HCT116 (cell line): ENCODE measurements around the gene TTLL4. TPM values are rescaled to one million over a fixed set of nuclear protein-coding genes. Genes with fewer than 3 reads are reported as not detected.

ENCODE experiments used
- ATAC-seq: fragments of 200-7000 bp; cut with Tn5 transposase; 2 replicates; pipeline ENCODE4 v1.9.1; 2020; ENCODE audit warnings: mild to moderate bottlenecking, moderate library complexity
- BruUV-seq: library from RNA; stranded (reverse); fragments of 400-500 nt; replicated peaks from 2 replicates; lab custom pipeline; 2021; lab: Mats Ljungman, UMichigan
- CTCF ChIA-PET: fragments of 300-600 bp; sonication (Branson Sonifier 250); formaldehyde crosslinking; loops from one replicate; lab custom pipeline; 2021; ENCODE audit warnings: antibody characterized with exemption; lab: Charles Lee
- POLR2A ChIA-PET: fragments of 300-600, 350-600 bp; sonication (Branson Sonifier 250); formaldehyde crosslinking; loops from one replicate; lab custom pipeline; 2021; ENCODE audit warnings: antibody characterized with exemption; lab: Charles Lee
- RAD21 ChIA-PET, 2 experiments: fragments of 300-600 bp; sonication (Branson Sonifier 250); formaldehyde crosslinking; loops; one replicate each; lab custom pipeline; 2023; ENCODE audit warnings: low total read pairs in 2 of 2; ENCODE audit not compliant: uncharacterized antibody in 2 of 2, unreplicated experiment in 2 of 2, low non-redundant PET in 1 of 2; lab: Charles Lee
- DNase-seq: peaks from one replicate; pipeline ENCODE4 v3.0.0-alpha.2; 2010; ENCODE audit warnings: low read depth, low spot score
- H2AFZ ChIP-seq: fragments of 200-600 bp; shearing (Covaris generic), sonication (generic); 2 replicates; pipeline ENCODE4 v1.6.1; 2017; ENCODE audit warnings: low read depth, mixed run types, mixed read lengths, antibody characterized with exemption, low read length; ENCODE audit not compliant: poor library complexity, severe bottlenecking
- H3K27ac ChIP-seq: 2 replicates; pipeline ENCODE4 v1.5.1; 2012; ENCODE audit warnings: low read depth, low read length
- H3K27me3 ChIP-seq: fragments of 200-600 bp; sonication (generic); 2 replicates; pipeline ENCODE4 v1.6.1; 2016; ENCODE audit warnings: mixed run types, low read length, mixed read lengths; ENCODE audit not compliant: insufficient read depth
- H3K36me3 ChIP-seq, 2 experiments: fragments of 200-500 bp in 1 of 2; fragments of 200-600 bp in 1 of 2; sonication (Bioruptor generic) in 1 of 2; sonication (generic) in 1 of 2; 2 replicates each; pipeline versions ENCODE4 v1.5.1 to v1.6.1; 2014 to 2016; ENCODE audit warnings: low read length in 2 of 2, inconsistent platforms in 1 of 2, mixed read lengths in 1 of 2, mixed run types in 1 of 2; ENCODE audit not compliant: insufficient read depth in 2 of 2, control insufficient read depth in 1 of 2
- H3K4me1 ChIP-seq, 2 experiments: fragments of 200-600 bp in 1 of 2; sonication (generic) in 1 of 2; 2 replicates each; pipeline versions ENCODE4 v1.5.1 to v1.6.1; 2012 to 2017; ENCODE audit warnings: low read length in 2 of 2, inconsistent platforms in 1 of 2, mild to moderate bottlenecking in 1 of 2, mixed read lengths in 1 of 2, mixed run types in 1 of 2, moderate library complexity in 1 of 2; ENCODE audit not compliant: insufficient read depth in 2 of 2, control insufficient read depth in 1 of 2
- H3K4me2 ChIP-seq: fragments of 200-600 bp; sonication (generic); 2 replicates; pipeline ENCODE4 v1.6.1; 2017; ENCODE audit warnings: mixed run types, low read length, mixed read lengths
- H3K4me3 ChIP-seq, 2 experiments: fragments of 200-600 bp in 1 of 2; sonication (generic) in 1 of 2; replicated peaks in 1 of 2; 2 replicates each; pipeline ENCODE4 v1.5.1; 2011 to 2016; ENCODE audit warnings: low read length in 2 of 2, control low read depth in 1 of 2, low read depth in 1 of 2, mild to moderate bottlenecking in 1 of 2, mixed read lengths in 1 of 2, mixed run types in 1 of 2
- H3K79me2 ChIP-seq: fragments of 200-600 bp; sonication (generic); 2 replicates; pipeline ENCODE4 v1.6.1; 2017; ENCODE audit warnings: mild to moderate bottlenecking, mixed run types, low read length, moderate library complexity, mixed read lengths; ENCODE audit not compliant: insufficient read depth
- H3K9ac ChIP-seq: fragments of 200-600 bp; sonication (generic); 2 replicates; pipeline ENCODE4 v1.6.1; 2016; ENCODE audit warnings: low read length, mixed read lengths
- H3K9me2 ChIP-seq: fragments of 200-600 bp; sonication (generic), shearing (Covaris generic); 2 replicates; pipeline ENCODE4 v1.6.1; 2017; ENCODE audit warnings: mixed run types, mild to moderate bottlenecking, moderate library complexity; ENCODE audit not compliant: insufficient read depth
- H3K9me3 ChIP-seq, 2 experiments: fragments of 200-500 bp in 1 of 2; fragments of 200-600 bp in 1 of 2; sonication (Bioruptor generic) in 1 of 2; sonication (generic) in 1 of 2; 2 replicates each; pipeline ENCODE4 v1.6.1; 2014 to 2017; ENCODE audit warnings: low read length in 2 of 2, mixed read lengths in 2 of 2, inconsistent platforms in 1 of 2, low read depth in 1 of 2, mild to moderate bottlenecking in 1 of 2, mixed run types in 1 of 2, moderate library complexity in 1 of 2; ENCODE audit not compliant: control insufficient read depth in 1 of 2, insufficient read depth in 1 of 2
- H4K20me1 ChIP-seq: fragments of 200-600 bp; sonication (generic), shearing (Covaris generic); 2 replicates; pipeline ENCODE4 v1.6.1; 2017; ENCODE audit warnings: mixed run types, mild to moderate bottlenecking, moderate library complexity; ENCODE audit not compliant: insufficient read depth
- CEBPB ChIP-seq: IDR thresholded peaks from 2 replicates; pipeline ENCODE4 v1.6.1; 2012; ENCODE audit warnings: low read depth
- ELF1 ChIP-seq: IDR thresholded peaks from 2 replicates; pipeline ENCODE4 v1.6.1; 2012; ENCODE audit warnings: low read depth, borderline replicate concordance
- EZH2phosphoT487 ChIP-seq: fragments of 200-600 bp; IDR thresholded peaks from 2 replicates; pipeline ENCODE4 v1.6.1; 2018; ENCODE audit warnings: antibody characterized with exemption, borderline replicate concordance
- FOSL1 ChIP-seq: IDR thresholded peaks from 2 replicates; pipeline ENCODE4 v1.6.1; 2012; ENCODE audit warnings: low read depth
- JUND ChIP-seq: IDR thresholded peaks from 2 replicates; pipeline ENCODE4 v1.6.1; 2012
- POLR2A ChIP-seq: IDR thresholded peaks from 2 replicates; pipeline ENCODE4 v1.7.0; 2011; ENCODE audit warnings: borderline replicate concordance; ENCODE audit not compliant: insufficient read depth, insufficient read length; ENCODE audit errors: extremely low read depth
- POLR2AphosphoS5 ChIP-seq: IDR thresholded peaks from 2 replicates; pipeline ENCODE4 v1.6.1; 2011; ENCODE audit warnings: mild to moderate bottlenecking, low read depth, low read length, moderate library complexity
- SIN3A ChIP-seq: IDR thresholded peaks from 2 replicates; pipeline ENCODE4 v1.6.1; 2012; ENCODE audit warnings: low read depth
- SP1 ChIP-seq: IDR thresholded peaks from 2 replicates; pipeline ENCODE4 v1.6.1; 2012; ENCODE audit warnings: low read depth
- TCF7L2 ChIP-seq: IDR thresholded peaks from 2 replicates; pipeline ENCODE4 v1.7.0; 2011; ENCODE audit warnings: borderline replicate concordance, inconsistent platforms; ENCODE audit not compliant: insufficient read depth, insufficient read length; ENCODE audit errors: extremely low read depth
- YY1 ChIP-seq: IDR thresholded peaks from 2 replicates; pipeline ENCODE4 v1.6.1; 2011; ENCODE audit warnings: low read length, low read depth, moderate library complexity, mild to moderate bottlenecking; ENCODE audit not compliant: insufficient replicate concordance; ENCODE audit errors: extremely low read depth
- ZFX ChIP-seq: fragments of 450-650 bp; IDR thresholded peaks from 2 replicates; pipeline ENCODE4 v1.6.1; 2017
- ZNF274 ChIP-seq: fragments of 200-500 bp; sonication (Bioruptor generic); IDR thresholded peaks from 2 replicates; pipeline ENCODE4 v1.6.1; 2014; ENCODE audit warnings: mild to moderate bottlenecking, low read depth, low read length, inconsistent platforms
- intact Hi-C: fragments of 100-400 bp; cut with micrococcal nuclease; formaldehyde crosslinking; loops from 2 replicates; pipeline ENCODE4 v1.10.0; 2022
- total RNA-seq: library from RNA; stranded (reverse); gene quantifications from one replicate; pipeline ENCODE4 v1.2.1, GENCODE V29; 2021; ENCODE audit not compliant: unreplicated experiment
- TF ChIP-seq, protein P1 (sequence below), 3 experiments: fragments of 200-600 bp in 1 of 3; sonication (generic) in 1 of 3; IDR thresholded peaks in 2 of 3; conservative IDR thresholded peaks in 1 of 3; 2 replicates each; pipeline ENCODE4 v1.5.1; 2012 to 2017; ENCODE audit warnings: low read depth in 2 of 3, low read length in 2 of 3, antibody characterized with exemption in 1 of 3, borderline replicate concordance in 1 of 3, control low read depth in 1 of 3, mild to moderate bottlenecking in 1 of 3, mixed read lengths in 1 of 3, mixed run types in 1 of 3, moderate library complexity in 1 of 3; ENCODE audit not compliant: insufficient read depth in 1 of 3
- TF ChIP-seq, protein P2 (sequence below): IDR thresholded peaks from 2 replicates; pipeline ENCODE4 v1.6.1; 2012
- TF ChIP-seq, protein P3 (sequence below): IDR thresholded peaks from 2 replicates; pipeline ENCODE4 v1.6.1; 2011; ENCODE audit warnings: mild to moderate bottlenecking, low read length, moderate library complexity; ENCODE audit not compliant: insufficient replicate concordance; ENCODE audit errors: extremely low read depth

The TTLL4 gene
- total RNA-seq, 1 experiment from 2014 or later: 53.0 TPM

DNA sequence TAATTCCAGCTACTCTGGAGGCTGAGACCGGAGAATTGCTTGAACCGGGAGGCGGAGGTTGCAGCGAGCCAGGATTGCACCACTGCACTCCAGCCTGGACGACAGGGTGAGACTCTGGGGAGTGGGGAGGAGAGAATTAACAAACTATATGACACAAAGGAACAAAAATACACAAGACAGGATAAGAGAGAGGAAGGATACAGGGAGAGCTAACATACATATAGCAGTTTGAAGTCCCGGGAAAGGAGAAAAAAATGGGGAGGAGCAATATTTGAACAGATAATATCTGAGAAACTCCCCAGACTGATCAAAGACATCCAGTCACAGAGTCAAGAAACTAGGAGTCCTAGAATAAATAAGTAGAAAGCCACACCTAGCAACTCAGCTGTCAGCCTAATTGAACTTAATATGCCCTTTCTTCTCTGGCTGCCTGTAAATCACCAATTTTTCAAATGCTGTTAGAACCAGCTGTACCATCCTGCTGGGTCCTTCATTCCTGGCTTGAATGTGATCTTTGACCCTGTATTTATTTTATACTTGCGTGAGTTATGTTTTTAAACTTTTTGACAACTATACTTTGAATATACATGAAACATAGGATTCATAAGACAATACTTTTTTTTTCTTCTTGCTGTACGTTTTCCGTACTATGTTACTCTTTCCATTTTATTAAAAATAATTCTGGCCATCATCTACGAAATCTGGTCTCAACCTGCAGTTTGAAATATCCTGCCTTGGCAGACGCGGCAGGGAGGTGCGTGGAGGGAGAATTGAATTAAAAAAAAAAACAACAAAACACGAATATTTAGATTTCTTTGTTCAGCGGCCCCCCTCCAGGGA, 70.4 kb downstream of the TTLL4 start:
- DNase-seq: no peak
- H3K79me2 ChIP-seq: no peaks in the 10 kb centered on the region
- no peak overlapping the region for H3K4me3 ChIP-seq
- BruUV-seq: no TSS peak
- H3K27me3 ChIP-seq: no peaks in the 10 kb centered on the region
- intact Hi-C loops: no loop called here
- peaks cover 0 to 5% of the 10 kb centered on the region in 2 experiments; a peak in 2 of 4 replicates for H3K4me1 ChIP-seq
- H3K4me2 ChIP-seq: no peak overlapping the region
- no peaks in the 10 kb centered on the region for H3K9me2 ChIP-seq
- H2AFZ ChIP-seq: no peak overlapping the region
- TF ChIP-seq ELF1 (no peak), SP1 (no peak), EZH2phosphoT487 (no peak), TCF7L2 (no peak), CEBPB (no peak), YY1 (no peak), JUND (no peak), POLR2AphosphoS5 (no peak), SIN3A (no peak), FOSL1 (no peak), ZNF274 (no peak), POLR2A (no peak), ZFX (no peak)
- TF ChIP-seq, protein P1, sequence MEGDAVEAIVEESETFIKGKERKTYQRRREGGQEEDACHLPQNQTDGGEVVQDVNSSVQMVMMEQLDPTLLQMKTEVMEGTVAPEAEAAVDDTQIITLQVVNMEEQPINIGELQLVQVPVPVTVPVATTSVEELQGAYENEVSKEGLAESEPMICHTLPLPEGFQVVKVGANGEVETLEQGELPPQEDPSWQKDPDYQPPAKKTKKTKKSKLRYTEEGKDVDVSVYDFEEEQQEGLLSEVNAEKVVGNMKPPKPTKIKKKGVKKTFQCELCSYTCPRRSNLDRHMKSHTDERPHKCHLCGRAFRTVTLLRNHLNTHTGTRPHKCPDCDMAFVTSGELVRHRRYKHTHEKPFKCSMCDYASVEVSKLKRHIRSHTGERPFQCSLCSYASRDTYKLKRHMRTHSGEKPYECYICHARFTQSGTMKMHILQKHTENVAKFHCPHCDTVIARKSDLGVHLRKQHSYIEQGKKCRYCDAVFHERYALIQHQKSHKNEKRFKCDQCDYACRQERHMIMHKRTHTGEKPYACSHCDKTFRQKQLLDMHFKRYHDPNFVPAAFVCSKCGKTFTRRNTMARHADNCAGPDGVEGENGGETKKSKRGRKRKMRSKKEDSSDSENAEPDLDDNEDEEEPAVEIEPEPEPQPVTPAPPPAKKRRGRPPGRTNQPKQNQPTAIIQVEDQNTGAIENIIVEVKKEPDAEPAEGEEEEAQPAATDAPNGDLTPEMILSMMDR (IDR thresholded peaks at IDR 0.05 in 2 of 3, conservative IDR thresholded peaks at IDR 0.05 in 1 of 3; ENCODE audit: borderline replicate concordance in 1 of 3, insufficient read depth in 1 of 3, low read depth in 2 of 3, low read length in 2 of 3): no peak
- TF ChIP-seq, protein P2, sequence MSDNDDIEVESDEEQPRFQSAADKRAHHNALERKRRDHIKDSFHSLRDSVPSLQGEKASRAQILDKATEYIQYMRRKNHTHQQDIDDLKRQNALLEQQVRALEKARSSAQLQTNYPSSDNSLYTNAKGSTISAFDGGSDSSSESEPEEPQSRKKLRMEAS: no peak
- TF ChIP-seq, protein P3, sequence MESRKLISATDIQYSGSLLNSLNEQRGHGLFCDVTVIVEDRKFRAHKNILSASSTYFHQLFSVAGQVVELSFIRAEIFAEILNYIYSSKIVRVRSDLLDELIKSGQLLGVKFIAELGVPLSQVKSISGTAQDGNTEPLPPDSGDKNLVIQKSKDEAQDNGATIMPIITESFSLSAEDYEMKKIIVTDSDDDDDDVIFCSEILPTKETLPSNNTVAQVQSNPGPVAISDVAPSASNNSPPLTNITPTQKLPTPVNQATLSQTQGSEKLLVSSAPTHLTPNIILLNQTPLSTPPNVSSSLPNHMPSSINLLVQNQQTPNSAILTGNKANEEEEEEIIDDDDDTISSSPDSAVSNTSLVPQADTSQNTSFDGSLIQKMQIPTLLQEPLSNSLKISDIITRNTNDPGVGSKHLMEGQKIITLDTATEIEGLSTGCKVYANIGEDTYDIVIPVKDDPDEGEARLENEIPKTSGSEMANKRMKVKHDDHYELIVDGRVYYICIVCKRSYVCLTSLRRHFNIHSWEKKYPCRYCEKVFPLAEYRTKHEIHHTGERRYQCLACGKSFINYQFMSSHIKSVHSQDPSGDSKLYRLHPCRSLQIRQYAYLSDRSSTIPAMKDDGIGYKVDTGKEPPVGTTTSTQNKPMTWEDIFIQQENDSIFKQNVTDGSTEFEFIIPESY: no peak
- H3K9me3 ChIP-seq: peaks cover 0 to 16% of the 10 kb centered on the region in 2 experiments; a peak in 2 of 4 replicates
- no peak overlapping the region for H3K9ac ChIP-seq
- H3K36me3 ChIP-seq: no peaks in the 10 kb centered on the region
- ChIA-PET CTCF (no interaction called here), RAD21 (no interaction called here), POLR2A (no interaction called here)
- no peaks in the 10 kb centered on the region for H4K20me1 ChIP-seq
- ATAC-seq: no peak
- no peak overlapping the region for H3K27ac ChIP-seq
